Posterior vena cava (tissue), 2 donors: ENCODE results near the gene GATA2. TPM values are rescaled to one million over a fixed set of nuclear protein-coding genes. Genes with fewer than 3 reads are reported as not detected.

ENCODE experiments used
- DNase-seq: peaks from one replicate; pipeline ENCODE4 v3.0.0-alpha.2; 2020; ENCODE audit warnings: low spot score
- intact Hi-C, 2 donors: fragments of 100-400 bp; cut with DNase I; formaldehyde crosslinking; loops; one replicate each; pipeline versions ENCODE4 v1.14.1 to v1.14.2; 2022 to 2023
- total RNA-seq, 2 donors: library from RNA; stranded (reverse); fragmentation: NEBNext Ultra II Directional; extraction: Animal tissue kit (Norgen Biotek cat#: 25700); gene quantifications; one replicate each; pipeline ENCODE4 v1.2.1, GENCODE V29; 2021
- donor health status: DM: yes; HTN: yes; CAD: no.
- donor health status: DM: yes; HTN: yes; CAD: no.

Gene GATA2
- total RNA-seq, 2 donors from 2014 or later: 11.6 to 11.9 TPM

DNA sequence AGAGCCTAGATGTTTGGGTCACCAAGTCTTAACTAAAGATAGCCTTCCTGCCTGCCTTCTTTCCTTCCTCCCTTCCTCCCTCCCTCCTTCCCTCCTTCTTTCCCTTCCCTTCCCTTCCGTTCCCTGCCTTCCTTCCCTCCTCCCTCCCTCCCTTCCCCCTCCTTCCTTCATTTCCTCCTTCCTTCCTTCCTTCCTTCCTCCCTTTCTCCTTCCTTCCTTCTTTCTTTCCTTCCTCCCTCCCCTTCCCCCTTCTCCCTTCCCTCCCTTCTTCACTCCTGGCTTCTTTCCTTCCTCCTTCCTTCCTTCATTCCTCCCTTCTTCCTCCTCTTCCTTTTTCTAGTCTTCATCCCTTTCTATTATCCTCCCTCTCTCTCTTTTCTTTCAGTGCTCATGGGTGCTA, 28.3 kb downstream of the GATA2 start:
- DNase-seq: no peak
- intact Hi-C loops: no loop called here

DNA sequence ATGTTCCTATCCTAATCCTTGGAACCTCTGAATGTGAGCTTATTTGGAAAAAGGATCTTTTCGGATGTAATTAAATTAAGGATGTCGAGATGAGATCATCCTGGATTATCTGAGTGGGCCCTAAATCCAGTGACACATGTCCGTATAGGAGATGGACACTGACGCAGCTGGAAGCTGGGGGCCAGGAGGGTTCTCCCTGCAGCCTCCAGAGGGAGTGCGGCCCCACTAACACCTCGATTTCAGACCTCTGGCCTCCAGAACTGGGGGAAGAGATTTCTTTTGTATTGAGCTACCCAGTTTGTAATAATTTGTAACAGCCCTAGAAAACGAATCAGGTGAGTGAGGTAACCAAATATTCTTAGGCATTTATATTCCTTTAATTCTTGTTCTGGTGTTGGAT, 28.8 kb downstream of the GATA2 start:
- no peak for DNase-seq
- intact Hi-C loops: no loop called here

DNA sequence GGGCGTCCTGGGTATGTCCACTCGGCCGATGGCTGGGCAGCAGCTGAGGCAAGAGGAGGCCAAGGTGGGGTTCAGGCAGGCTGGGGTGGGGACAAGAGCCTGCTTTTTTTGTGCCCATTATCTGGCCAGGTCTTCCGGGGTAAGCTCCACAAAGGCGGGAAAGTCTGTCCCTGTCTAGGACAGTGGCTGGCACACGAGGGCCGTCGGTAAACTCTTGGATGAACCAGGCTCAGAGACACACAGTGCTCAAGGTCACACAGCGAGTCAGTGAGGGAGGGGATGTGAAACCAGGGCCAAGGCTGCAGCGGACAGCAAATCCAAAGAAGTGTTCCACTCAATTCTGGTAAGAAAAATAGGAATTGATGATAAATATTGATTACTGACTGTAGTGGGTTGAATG, 29.2 kb downstream of the GATA2 start:
- intact Hi-C loops: no loop called here
- no peak for DNase-seq

DNA sequence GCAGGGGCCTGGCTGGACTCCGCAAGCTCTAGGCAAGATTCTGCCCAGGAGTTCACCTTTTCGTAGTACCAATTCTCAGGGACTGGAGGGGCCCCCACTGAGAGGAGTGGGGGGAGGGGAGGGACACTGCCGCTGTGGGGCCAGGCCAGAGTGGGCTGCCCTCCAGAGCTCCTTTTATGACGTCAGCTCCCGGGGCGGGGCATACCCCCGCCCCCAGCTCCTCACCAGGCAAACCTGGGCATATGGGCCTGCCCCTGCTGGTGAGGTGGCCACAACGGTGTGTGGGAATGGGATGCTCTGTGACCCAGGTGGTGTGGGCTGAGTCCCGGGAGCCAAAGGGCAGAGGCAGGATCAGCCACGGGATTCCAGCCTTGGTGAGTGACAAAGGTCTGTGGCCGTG, 29.6 kb downstream of the GATA2 start:
- intact Hi-C loops: no loop called here
- no peak for DNase-seq

DNA sequence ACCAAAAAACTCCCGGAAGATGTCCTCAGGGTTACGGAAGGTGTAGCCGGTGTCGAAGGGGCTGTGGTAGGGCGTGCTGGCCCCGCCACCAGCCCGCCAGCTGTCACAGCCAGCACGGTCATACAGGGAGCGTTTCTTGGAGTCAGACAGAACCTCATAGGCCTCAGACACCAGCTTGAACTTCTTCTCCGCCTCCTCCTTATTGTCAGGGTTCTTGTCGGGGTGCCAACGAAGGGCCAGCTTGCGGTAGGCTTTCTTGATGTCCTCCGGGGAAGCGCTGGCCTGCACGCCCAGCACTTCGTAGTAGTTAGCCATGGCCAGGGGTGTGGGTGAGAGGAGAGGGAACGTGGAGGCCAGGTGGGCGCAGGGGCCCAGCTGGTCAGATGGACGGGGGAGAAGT, 30.1 kb downstream of the GATA2 start:
- intact Hi-C loops: no loop called here
- DNase-seq: no peak

DNA sequence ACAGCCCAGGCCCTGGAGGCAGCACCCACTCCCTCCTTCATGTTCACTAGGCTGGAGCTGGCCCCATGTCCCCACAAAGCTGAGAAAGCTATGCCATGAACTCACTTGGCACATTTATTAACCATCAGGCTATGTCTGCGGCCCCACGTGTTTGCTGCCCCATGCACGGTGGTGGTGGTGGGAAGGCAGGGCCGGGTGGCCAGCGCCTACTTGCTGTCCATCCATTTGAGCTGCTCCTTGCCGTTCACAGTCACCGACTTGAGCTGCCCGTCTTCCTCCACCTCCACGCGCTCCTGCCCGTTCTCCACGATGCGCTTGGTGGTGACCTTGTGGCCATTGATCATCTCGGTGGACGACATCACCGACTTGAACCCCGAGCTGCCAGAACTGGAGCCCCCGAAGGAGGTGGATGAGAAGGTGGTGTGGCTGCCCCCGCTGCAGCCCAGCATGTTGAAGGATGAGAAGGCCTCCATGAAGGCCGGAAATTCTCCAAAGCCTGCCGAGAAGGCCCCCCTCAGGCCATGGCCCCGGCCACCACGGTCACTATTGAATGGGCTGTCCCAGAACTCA, 30.6 kb downstream of the GATA2 start:
- no peak for DNase-seq
- intact Hi-C loops: no loop called here

DNA sequence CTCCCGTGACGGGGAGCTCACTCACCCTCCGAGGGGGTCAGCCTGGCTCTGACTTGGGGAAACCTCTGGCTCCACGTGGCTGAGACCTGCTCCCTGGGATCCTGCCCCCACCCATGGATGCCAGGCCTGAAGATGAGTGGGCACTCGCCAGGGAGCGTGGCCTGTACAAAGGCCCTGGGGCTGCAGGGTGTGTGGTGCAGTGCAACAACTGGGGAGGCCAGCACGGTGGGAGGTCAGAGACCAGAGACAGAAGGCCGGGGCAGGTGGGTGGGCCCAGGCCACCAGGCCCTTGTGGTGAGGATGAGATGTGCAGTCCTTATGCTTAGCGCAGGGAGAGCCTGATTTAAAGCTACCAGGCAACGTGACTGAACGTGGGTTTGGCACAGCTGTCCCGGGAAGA, 31.3 kb downstream of the GATA2 start:
- DNase-seq: no peak
- intact Hi-C loops: no loop called here

DNA sequence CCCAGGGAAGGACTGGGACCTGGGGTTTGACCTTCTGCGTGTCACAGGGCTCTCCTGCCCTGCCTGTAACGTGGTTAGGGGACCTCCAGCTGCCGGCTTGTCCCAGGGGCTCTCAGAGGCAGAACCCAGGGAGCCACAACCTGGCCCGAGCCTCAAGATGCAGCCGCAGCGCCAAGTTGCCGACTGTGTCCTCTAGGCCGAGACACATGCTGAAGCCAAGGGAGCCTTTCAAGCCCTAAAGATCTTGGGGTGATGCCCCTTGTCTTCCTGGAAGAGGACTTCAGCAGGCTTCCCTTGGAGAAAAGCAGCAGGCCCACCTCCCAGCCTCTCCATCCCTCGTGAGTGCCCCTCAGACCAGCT, 33.6 kb downstream of the GATA2 start:
- intact Hi-C loops: no loop called here
- no peak for DNase-seq

DNA sequence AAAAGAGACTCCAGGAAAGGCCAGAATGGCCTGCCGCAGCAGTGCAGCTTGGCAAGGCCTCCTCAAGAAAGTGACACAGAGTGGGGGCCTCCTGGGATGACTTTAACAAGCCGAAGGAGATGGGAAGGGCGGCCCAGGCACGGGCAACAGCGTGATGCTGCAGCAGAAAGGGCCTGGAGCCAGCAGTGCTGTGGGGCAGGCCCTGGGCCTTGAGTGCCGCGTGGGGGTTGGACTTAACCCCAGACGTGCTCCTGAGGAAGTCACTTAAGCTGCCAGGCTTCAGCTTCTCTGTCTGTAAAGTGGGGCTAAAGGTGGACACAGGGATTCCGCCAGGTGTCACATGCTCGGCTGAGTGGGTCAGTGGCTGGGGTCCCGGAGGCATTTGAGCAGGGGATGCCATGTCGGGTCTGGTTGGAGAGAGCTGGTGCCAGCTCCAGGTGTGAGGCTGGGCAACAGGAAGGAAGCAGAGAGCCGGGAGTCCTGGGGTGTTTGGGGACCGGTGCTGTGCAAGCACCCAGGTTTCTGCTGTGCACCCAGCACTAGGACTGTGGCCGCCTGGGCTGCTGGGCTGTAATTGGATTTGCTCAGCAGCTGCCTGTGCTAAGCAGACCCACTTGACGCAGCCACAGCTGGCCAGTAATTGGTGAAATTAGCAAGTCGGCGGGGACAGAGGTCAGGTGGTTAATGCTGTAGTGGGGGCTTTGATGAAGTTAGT, 34.1 kb downstream of the GATA2 start:
- no peak for DNase-seq
- intact Hi-C loops: no loop called here

DNA sequence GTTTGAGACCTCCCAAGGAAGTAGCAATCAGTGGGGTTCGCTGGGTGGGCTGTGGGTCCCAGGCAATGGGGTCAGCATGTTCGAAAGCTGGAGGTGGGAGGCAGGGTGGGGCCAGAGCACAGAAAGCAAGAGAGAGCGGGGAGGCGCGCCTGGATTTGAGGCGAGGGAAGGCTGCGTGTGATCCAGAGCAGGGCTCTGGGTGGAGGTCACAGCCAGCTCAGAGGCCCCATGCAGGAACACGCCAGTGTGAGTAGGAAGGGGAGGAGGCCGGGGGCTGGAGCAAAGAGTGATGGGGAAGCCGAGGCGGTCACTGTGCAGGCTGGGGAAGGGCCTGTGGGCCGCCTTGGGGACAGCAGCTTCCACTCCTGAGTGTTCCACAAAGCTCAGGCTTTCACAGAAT, 35.1 kb downstream of the GATA2 start:
- intact Hi-C loops: no loop called here
- DNase-seq: no peak

DNA sequence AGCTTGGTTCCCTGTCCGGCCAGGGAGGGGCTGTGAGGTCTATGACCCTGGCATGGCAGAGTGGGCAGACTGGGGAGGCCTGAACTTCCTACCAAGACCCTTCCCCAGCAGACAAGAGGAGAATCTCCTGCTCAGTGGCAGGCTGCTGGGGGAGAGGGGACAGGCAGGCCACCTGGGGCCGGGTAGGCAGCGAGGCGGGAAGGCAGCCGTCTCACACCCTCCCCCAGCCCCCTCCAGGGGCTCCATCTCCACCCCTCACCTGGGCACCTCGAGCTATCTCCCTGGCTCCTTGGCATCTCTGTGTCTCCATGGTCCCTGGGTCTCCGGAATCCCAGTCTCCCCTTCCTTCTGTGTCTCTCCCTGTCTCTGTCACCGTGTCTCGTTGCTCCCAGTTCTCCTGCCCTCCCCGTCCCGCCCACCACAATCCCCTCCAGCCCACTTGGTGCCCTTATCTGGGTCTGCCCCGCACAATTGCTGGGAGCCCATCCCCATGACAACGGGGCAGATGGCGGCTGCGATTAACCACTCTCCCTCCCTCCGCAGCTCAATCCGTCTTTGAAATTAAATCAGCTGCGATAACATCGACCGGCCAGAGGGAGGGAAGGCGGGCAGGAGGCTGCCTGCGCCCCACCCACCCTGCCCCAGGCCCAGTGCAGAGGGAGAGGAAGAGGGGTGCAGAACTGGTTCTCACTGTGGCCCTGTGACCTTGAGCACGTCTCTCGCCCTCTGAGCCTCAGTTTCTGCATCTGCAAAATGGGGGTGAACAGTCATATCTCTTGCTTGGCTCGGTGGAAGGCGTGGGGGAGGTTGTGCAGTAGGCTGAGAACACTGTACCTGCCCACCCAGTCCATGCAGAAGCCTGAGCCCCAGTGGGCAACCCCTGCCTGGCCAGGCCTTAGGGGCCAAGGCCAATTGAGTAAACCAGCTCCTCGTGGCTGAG, 36.0 kb downstream of the GATA2 start:
- intact Hi-C loops: no loop called here

DNA sequence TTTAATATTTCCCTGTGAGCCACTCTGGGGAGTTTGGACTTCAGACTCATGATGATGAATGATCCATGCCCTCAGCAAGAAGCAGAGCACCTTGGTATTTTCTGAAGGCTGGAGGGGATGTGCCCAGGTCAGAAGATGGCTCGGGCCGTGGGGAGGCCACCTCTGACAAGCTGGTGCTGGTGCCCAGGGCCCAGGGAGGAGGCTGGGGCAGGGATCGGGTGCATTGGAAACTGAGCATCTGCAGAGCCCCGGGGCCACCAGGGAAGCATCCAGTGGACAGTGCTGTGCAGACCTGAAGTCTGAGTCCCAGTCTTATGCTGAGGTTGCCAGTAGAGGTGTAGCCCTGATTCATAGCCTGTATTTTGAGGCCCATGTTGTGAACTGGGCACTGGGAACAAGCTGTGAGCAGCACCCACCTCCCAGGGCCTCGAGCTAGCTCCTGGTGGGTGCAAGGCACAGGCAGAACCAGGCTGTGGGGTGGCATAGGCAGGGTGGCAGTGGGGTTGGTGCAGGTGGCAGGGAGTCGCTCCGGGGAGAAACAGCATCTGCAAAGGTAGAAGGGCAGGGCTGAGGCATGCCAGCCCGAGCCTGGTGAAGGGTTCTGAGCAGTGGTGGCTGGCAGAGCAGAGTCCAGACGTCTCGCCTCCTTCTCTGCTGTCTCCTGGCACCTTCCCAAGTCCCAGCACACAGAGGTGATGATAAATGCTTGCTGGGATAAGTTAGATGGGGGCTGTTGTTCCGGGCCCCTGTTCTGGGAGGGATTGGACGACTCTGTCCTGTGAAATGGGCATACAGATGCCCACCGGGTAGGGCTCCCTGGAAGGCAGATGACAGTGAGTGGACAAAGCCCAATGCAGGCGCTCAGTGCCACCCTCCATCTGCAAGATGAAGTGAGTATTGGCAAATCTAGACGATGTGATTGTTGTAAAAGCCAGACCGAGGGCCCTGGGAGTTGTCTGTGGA, 36.9 kb downstream of the GATA2 start:
- intact Hi-C loops: no loop called here
- no peak for DNase-seq

More for the DNA sequence above, 36.0 kb downstream of the GATA2 start:
- DNase-seq: no peak

DNA sequence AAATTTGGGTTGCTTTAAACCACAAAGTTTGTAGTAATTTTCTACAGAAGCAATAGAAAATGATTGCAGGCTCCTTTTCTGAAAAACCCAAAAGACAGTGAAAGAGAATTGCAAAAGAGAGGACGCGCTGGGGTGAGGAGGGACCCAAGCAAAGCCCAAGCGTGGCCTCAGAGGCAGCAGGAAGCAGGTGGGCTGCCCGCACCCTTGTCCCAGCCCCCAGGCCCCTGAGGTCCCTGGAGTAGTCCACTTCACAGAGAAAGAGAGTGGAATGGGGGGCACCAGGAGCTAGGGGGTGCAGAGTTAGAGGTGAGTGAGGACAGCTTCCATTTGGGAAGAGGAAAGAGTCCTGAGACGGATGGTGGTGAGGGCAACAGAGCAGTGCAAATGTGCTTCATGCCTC, 37.9 kb downstream of the GATA2 start:
- DNase-seq: no peak
- intact Hi-C loops: no loop called here

DNA sequence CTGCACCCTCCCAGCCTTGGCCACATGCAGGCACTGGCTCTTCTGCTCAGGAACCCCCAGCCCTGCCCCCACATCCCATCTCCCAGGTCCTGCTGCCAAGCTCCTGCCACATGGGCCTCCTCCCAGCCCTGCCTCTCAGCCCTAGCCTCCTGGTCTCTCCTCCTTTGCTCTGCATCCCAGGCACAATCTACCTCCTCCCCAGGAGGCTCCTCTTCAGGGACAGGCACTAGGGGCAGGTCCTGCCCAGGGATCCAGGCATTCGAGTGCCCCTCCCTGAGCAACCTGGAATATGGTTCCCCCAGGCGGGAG, 38.7 kb downstream of the GATA2 start:
- no peak for DNase-seq
- intact Hi-C loops: no loop called here

DNA sequence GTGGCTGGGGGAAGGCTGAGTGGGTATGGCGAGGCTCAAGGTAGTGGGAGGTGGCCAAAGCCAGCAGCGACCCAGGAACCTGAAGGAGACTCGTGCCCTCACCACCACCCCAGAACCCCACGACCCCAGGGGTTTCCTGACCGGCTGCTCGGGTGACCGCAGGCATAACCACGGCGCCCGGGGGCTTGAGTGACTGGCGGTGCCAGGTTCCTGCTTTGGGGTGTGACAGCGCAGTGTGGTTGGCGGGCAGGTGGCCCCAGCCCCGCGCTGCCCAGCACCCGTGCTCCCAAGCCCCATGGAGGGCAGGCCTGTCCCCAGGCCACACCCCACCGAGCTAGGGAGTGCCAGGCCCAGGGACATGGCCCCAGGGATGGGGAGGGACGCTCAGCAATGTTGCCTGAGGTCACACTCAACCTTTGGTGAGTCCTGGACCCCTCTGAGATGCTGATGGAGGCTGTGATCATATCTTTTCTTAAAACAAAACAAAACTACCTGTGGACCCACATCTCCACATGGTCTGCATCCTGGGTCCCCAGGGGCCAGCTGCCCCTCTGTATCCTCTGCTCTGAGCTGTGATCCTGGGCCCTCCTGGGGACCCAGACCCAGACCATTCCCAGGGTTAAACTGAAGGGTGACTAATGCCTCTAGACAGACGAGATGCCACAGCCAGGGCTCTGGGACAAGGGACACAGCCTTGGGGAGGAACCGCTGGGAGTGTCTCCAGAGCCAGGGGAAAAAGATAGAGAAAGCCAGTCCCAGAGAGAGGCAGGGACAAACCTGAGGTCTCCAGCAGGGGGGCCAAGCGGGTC, 39.3 kb downstream of the GATA2 start:
- intact Hi-C loops: no loop called here
- DNase-seq: no peak

DNA sequence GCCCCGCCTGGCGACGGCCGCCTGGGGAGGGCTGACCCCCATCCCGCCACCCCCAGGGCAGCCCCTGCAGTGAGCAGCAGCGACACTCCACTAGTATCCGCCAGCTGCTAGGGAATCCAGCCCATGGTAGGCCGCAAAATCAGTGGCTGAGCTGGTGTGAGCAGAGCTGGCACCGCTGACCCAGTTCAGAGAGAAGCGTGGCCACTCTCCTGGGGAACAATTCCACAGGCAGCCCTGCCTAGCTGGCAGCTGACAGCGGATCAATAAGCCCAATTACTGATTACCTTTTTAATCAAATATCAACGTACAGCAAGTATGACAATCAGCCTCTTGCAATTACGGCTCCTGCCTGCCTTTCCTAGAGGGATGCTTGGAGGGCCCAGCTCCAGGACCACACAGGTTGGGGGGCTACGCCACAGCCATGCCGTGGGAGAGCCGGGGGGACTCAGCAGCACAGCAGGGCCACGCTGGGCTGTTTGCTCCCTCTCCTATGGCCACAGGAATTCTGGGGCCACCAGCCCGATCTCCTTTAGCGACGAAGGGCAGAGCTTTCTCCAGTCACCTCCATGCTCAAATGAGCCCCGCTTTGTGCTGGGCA, 40.2 kb downstream of the GATA2 start:
- intact Hi-C loops: no loop called here
- DNase-seq: no peak

DNA sequence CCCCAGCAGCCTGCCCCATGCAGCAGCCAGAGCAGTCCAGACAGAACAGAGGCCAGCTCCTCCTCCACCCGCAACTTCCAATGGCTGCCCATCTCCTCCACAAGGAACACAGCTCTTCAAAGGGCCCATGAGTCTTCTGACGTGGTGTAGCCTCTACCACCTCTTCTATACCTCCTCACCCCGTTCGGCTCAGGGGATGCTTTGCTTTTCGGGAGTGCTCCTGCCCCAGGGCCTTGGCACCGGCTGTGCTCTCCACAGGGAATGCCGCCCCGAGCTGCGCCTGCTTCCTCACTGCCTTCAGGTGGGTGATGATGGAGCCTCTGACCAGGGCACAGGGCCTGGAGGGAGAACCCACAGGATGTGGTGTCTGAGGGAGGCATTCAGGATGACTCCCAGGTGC, 40.9 kb downstream of the GATA2 start:
- intact Hi-C loops: no loop called here

DNA sequence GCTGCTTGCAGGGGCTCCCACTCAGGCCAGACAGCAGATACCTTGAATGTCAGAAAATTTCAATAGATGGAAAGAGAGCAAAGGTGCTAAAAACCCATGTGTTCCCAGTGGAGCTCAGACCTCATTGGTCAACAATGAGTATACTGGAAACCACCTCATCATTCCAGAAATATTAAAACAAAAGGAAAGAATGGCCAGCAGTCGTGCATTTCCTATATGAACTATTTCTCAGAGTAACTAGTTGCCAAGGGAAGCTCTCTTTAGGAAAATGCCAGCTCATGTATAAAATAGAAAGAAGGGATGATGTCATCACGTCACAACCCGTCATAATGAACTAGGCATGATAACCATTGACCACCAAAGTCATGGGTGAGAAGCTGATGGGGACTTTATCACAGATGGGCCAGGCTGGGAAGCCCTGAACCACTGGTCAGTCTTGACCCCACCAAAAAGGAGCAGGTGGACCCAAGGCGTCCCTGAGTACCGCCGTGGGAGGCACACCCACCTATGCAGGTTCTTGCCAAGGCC, 43.8 kb downstream of the GATA2 start:
- no peak for DNase-seq
- intact Hi-C loops: no loop called here

More for the DNA sequence above, 40.9 kb downstream of the GATA2 start:
- no peak for DNase-seq
